H1 (cell line): Measurements from ENCODE around the gene OSTF1. TPM values are rescaled to one million over a fixed set of nuclear protein-coding genes. Genes with fewer than 3 reads are reported as not detected.

Experiments used
- CTCF ChIA-PET: fragments of 300-600 bp; sonication (Branson Sonifier 250); formaldehyde crosslinking; loops from one replicate; lab custom pipeline; 2021; ENCODE audit not compliant: partially characterized antibody; lab: Charles Lee
- POLR2A ChIA-PET: fragments of 300-600 bp; sonication (Branson Sonifier 250); formaldehyde crosslinking; loops from one replicate; lab custom pipeline; 2021; ENCODE audit warnings: inconsistent platforms; ENCODE audit not compliant: partially characterized antibody; lab: Charles Lee
- DNase-seq, 2 experiments: peaks; one replicate each; pipeline versions ENCODE4 v3.0.0 to v3.0.0-alpha.2; 2010 to 2022; ENCODE audit warnings: low spot score in 2 of 2, low read depth in 1 of 2, mixed read lengths in 1 of 2
- FAIRE-seq: peaks from 2 replicates; lab custom pipeline; 2011; peaks lifted over from hg19 to GRCh38; lab: Jason Lieb, UNC
- H2AFZ ChIP-seq: 2 replicates; pipeline ENCODE4 v1.8.1; 2012; ENCODE audit warnings: low read length, inconsistent platforms
- H2AK5ac ChIP-seq: 2 replicates; pipeline ENCODE4 v1.6.1; 2013; ENCODE audit warnings: low read depth, low read length
- H2BK120ac ChIP-seq: replicated peaks from 2 replicates; pipeline ENCODE3; 2013; ENCODE audit warnings: low read depth, low read length, inconsistent platforms
- H2BK12ac ChIP-seq: 2 replicates; pipeline ENCODE4 v1.6.1; 2013; ENCODE audit warnings: low read depth, low read length
- H2BK15ac ChIP-seq: 2 replicates; pipeline ENCODE4 v1.6.1; 2013; ENCODE audit warnings: low read length
- H2BK20ac ChIP-seq: 2 replicates; pipeline ENCODE4 v1.6.1; 2013; ENCODE audit warnings: low read length
- H2BK5ac ChIP-seq: 2 replicates; pipeline ENCODE4 v1.6.1; 2013; ENCODE audit warnings: low read depth, low read length
- H3K14ac ChIP-seq: 2 replicates; pipeline ENCODE4 v1.6.1; 2013; ENCODE audit warnings: inconsistent platforms; ENCODE audit not compliant: insufficient read length
- H3K18ac ChIP-seq: 2 replicates; pipeline ENCODE4 v1.6.1; 2013; ENCODE audit warnings: low read length; ENCODE audit errors: extremely low read depth
- H3K23ac ChIP-seq: 2 replicates; pipeline ENCODE4 v1.6.1; 2013; ENCODE audit warnings: inconsistent platforms; ENCODE audit not compliant: insufficient read length
- H3K23me2 ChIP-seq: 2 replicates; pipeline ENCODE4 v1.6.1; 2013; ENCODE audit warnings: low read depth, low read length
- H3K27ac ChIP-seq: 2 replicates; pipeline ENCODE4 v1.6.1; 2011; ENCODE audit warnings: low read depth, low read length, inconsistent platforms
- H3K27me3 ChIP-seq, 4 experiments: replicated peaks in 1 of 4; 1 replicate in 1 of 4; 2 replicates in 3 of 4; pipeline versions ENCODE4 v1.6.1 to v1.8.1; 2011 to 2013; ENCODE audit warnings: low read length in 3 of 4, mild to moderate bottlenecking in 3 of 4, inconsistent platforms in 2 of 4, mixed read lengths in 2 of 4, moderate library complexity in 1 of 4; ENCODE audit not compliant: control insufficient read depth in 3 of 4, insufficient read depth in 3 of 4; ENCODE audit errors: extremely low read depth in 1 of 4
- H3K36me3 ChIP-seq, 4 experiments: 2 replicates each; pipeline versions ENCODE4 v1.6.1 to v1.8.1; 2011 to 2013; ENCODE audit warnings: mild to moderate bottlenecking in 4 of 4, low read length in 3 of 4, moderate library complexity in 2 of 4, control low read depth in 1 of 4, inconsistent platforms in 1 of 4; ENCODE audit not compliant: insufficient read depth in 4 of 4, control insufficient read depth in 2 of 4
- H3K4ac ChIP-seq: replicated peaks from 2 replicates; pipeline ENCODE3; 2013; ENCODE audit warnings: low read length, low read depth, mixed read lengths, inconsistent platforms; ENCODE audit not compliant: insufficient read length
- H3K4me1 ChIP-seq, 4 experiments: replicated peaks in 1 of 4; 1 replicate in 1 of 4; 2 replicates in 3 of 4; pipeline versions ENCODE4 v1.6.1 to v1.8.1; 2011 to 2013; ENCODE audit warnings: low read length in 3 of 4, inconsistent platforms in 2 of 4, mixed read lengths in 1 of 4; ENCODE audit not compliant: insufficient read depth in 4 of 4, control insufficient read depth in 3 of 4
- H3K4me2 ChIP-seq, 2 experiments: 2 replicates each; pipeline versions ENCODE4 v1.6.1 to v1.8.1; 2011 to 2013; ENCODE audit warnings: low read depth in 2 of 2, low read length in 2 of 2, control low read depth in 1 of 2, inconsistent platforms in 1 of 2, mild to moderate bottlenecking in 1 of 2; ENCODE audit not compliant: insufficient read depth in 1 of 2
- H3K4me3 ChIP-seq, 4 experiments: fragments of 200-600, 300-600 bp in 1 of 4; sonication (generic), shearing (Covaris generic), sonication (Bioruptor Twin) in 1 of 4; 2 replicates each; pipeline versions ENCODE4 v1.5.1 to v1.8.1; 2011 to 2016; ENCODE audit warnings: low read length in 4 of 4, low read depth in 3 of 4, control low read depth in 2 of 4, inconsistent platforms in 2 of 4, mild to moderate bottlenecking in 2 of 4, mixed read lengths in 1 of 4, moderate library complexity in 1 of 4; ENCODE audit not compliant: insufficient read depth in 2 of 4; ENCODE audit errors: extremely low read depth in 1 of 4
- H3K56ac ChIP-seq: replicated peaks from 2 replicates; pipeline ENCODE3; 2013; ENCODE audit warnings: low read depth, mild to moderate bottlenecking, mixed read lengths, low read length, inconsistent platforms; ENCODE audit not compliant: insufficient read length
- H3K79me1 ChIP-seq: 2 replicates; pipeline ENCODE4 v1.6.1; 2013; ENCODE audit warnings: low read depth, low read length, control low read depth
- H3K79me2 ChIP-seq, 2 experiments: 2 replicates each; pipeline versions ENCODE4 v1.6.1 to v1.8.1; 2012 to 2013; ENCODE audit warnings: low read length in 2 of 2, mild to moderate bottlenecking in 2 of 2, inconsistent platforms in 1 of 2; ENCODE audit not compliant: insufficient read depth in 2 of 2, control insufficient read depth in 1 of 2
- H3K9ac ChIP-seq, 4 experiments: replicated peaks in 1 of 4; 1 replicate in 1 of 4; 2 replicates in 3 of 4; pipeline versions ENCODE4 v1.6.1 to v1.8.1; 2011 to 2013; ENCODE audit warnings: low read depth in 3 of 4, low read length in 3 of 4, control low read depth in 2 of 4, mild to moderate bottlenecking in 2 of 4, moderate library complexity in 2 of 4, inconsistent platforms in 1 of 4; ENCODE audit errors: extremely low read depth in 1 of 4
- H3K9me3 ChIP-seq, 2 experiments: 2 replicates each; pipeline versions ENCODE4 v1.6.1 to v1.8.1; 2012 to 2013; ENCODE audit warnings: mild to moderate bottlenecking in 2 of 2, moderate library complexity in 2 of 2, control low read depth in 1 of 2, inconsistent platforms in 1 of 2, low read depth in 1 of 2, low read length in 1 of 2, mixed read lengths in 1 of 2; ENCODE audit not compliant: insufficient read depth in 2 of 2
- H4K20me1 ChIP-seq, 2 experiments: replicated peaks in 1 of 2; 2 replicates each; pipeline versions ENCODE3 to v1.8.1; 2011 to 2013; ENCODE audit warnings: inconsistent platforms in 2 of 2, low read length in 2 of 2, mild to moderate bottlenecking in 1 of 2; ENCODE audit not compliant: insufficient read depth in 2 of 2, control insufficient read depth in 1 of 2
- H4K5ac ChIP-seq: 2 replicates; pipeline ENCODE4 v1.6.1; 2013; ENCODE audit warnings: low read length, low read depth, mixed read lengths, inconsistent platforms; ENCODE audit not compliant: insufficient read length
- H4K8ac ChIP-seq: 2 replicates; pipeline ENCODE4 v1.8.0; 2013; ENCODE audit warnings: mild to moderate bottlenecking, moderate library complexity, low read length, inconsistent platforms; ENCODE audit not compliant: insufficient read depth; ENCODE audit errors: extremely low read depth
- H4K91ac ChIP-seq: replicated peaks from 2 replicates; pipeline ENCODE3; 2013; ENCODE audit warnings: low read length, mixed read lengths, inconsistent platforms; ENCODE audit not compliant: insufficient read length
- ATF2 ChIP-seq: IDR thresholded peaks from 2 replicates; pipeline ENCODE4 v1.6.1; 2012; ENCODE audit warnings: low read length, inconsistent platforms
- BRCA1 ChIP-seq: IDR thresholded peaks from 2 replicates; pipeline ENCODE4 v1.6.1; 2012; ENCODE audit warnings: low read depth, low read length, improper control_type of control experiment
- CBX8 ChIP-seq: fragments of 300-800, 300-1000 bp; sonication (generic); IDR thresholded peaks from 2 replicates; pipeline ENCODE4 v1.7.1; 2016; ENCODE audit warnings: low read depth, low read length, borderline replicate concordance
- EGR1 ChIP-seq: IDR thresholded peaks from 2 replicates; pipeline ENCODE4 v1.6.1; 2011; ENCODE audit warnings: low read depth, low read length, borderline replicate concordance
- HDAC6 ChIP-seq: IDR thresholded peaks from one replicate; pipeline ENCODE4 v1.7.1; 2012; ENCODE audit warnings: low read depth, mild to moderate bottlenecking, inconsistent platforms, low read length, moderate library complexity
- MAFK ChIP-seq: IDR thresholded peaks from 2 replicates; pipeline ENCODE4 v1.6.1; 2012; ENCODE audit warnings: low read depth, mild to moderate bottlenecking, improper control_type of control experiment, low read length
- NRF1 ChIP-seq: IDR thresholded peaks from 2 replicates; pipeline ENCODE4 v1.6.1; 2011; ENCODE audit warnings: mild to moderate bottlenecking, low read depth, low read length, improper control_type of control experiment
- POU5F1 ChIP-seq: IDR thresholded peaks from 2 replicates; pipeline ENCODE4 v1.6.1; 2011; ENCODE audit warnings: low read depth, mild to moderate bottlenecking, low read length, moderate library complexity
- RAD21 ChIP-seq, 2 experiments: IDR thresholded peaks in 1 of 2; conservative IDR thresholded peaks in 1 of 2; 2 replicates each; pipeline ENCODE4 v1.6.1; 2011; ENCODE audit warnings: low read depth in 2 of 2, low read length in 2 of 2, improper control_type of control experiment in 1 of 2, inconsistent platforms in 1 of 2, mild to moderate bottlenecking in 1 of 2, moderate library complexity in 1 of 2
- SRF ChIP-seq: IDR thresholded peaks from 2 replicates; pipeline ENCODE4 v1.6.1; 2011; ENCODE audit warnings: mild to moderate bottlenecking, low read depth, low read length, moderate library complexity
- YY1 ChIP-seq: IDR thresholded peaks from 2 replicates; pipeline ENCODE4 v1.6.1; 2011; ENCODE audit warnings: low read depth, mild to moderate bottlenecking, low read length
- WGBS, 2 experiments: shearing (Covaris generic) in 1 of 2; methylation state at CpG; one replicate each; pipeline versions ENCODE4 v1.1.6 to v1.1.7; 2013 to 2015; ENCODE audit warnings: low lambda C conversion rate in 2 of 2, mixed read lengths in 2 of 2, inconsistent platforms in 1 of 2, low coverage in 1 of 2, missing lambda C conversion rate in 1 of 2; ENCODE audit not compliant: insufficient replicate concordance in 2 of 2, insufficient coverage in 1 of 2, insufficient read length in 1 of 2; ENCODE audit errors: extremely low coverage in 1 of 2, missing lambda C conversion rate in 1 of 2; 5-methylcytosine and 5-hydroxymethylcytosine counted together
- polyA plus RNA-seq, 7 experiments: library from polyadenylated mRNA; depleted of rRNA in 3 of 7; stranded (reverse) in 5 of 7; unstranded in 2 of 7; fragments of >200 nt in 5 of 7; fragments of 200-250 nt in 2 of 7; gene quantifications; 1 replicate in 5 of 7; 2 replicates in 1 of 7; 4 replicates in 1 of 7; pipeline versions ENCODE4 v1.2.1 to v1.2.3, GENCODE V29; 2011 to 2013; ENCODE audit warnings: missing spikeins in 2 of 7, mixed read lengths in 2 of 7
- total RNA-seq: library from RNA; stranded (reverse); fragmentation: NEBNext Ultra II Directional; extraction: Animal tissue kit (Norgen Biotek cat#: 25700); gene quantifications from 2 replicates; pipeline ENCODE4 v1.2.1, GENCODE V29; 2021

The OSTF1 gene
- total and polyA plus RNA-seq, 2 of the 8 experiments (the other 6 are each of a cell fraction or from before 2014, with no cell fraction given) = 5.0 to 18.9 TPM

- H4K8ac ChIP-seq = no peak overlapping the region
- FAIRE-seq (no peak), DNase-seq (no peak)
- ChIA-PET CTCF (interaction anchor here (0.9 to 3.3 kb wide), 12 partner anchors 10 to 783 kb away, joined by 3 to 12 read pairs (median 4); partner anchors contain the start of gene C9orf40), POLR2A (interaction anchor here (0.9 kb wide), 1 partner anchor 9 kb away, joined by 3 read pairs; no protein-coding TSS in a partner anchor)
- no peak overlapping the region for H3K23ac ChIP-seq
- H3K9ac ChIP-seq = no peak overlapping the region
- no peaks in the 10 kb centered on the region for H3K23me2 ChIP-seq
- H3K36me3 ChIP-seq = no peaks in the 10 kb centered on the region
- peak overlapping the region; percentile 20 for H4K91ac ChIP-seq
- H4K20me1 ChIP-seq = no peaks in the 10 kb centered on the region
- H3K18ac ChIP-seq = no peak overlapping the region
- no peaks in the 10 kb centered on the region for H3K79me2 ChIP-seq
- no peak overlapping the region for H3K27ac ChIP-seq
- no peak overlapping the region for H2BK120ac ChIP-seq
- no peak overlapping the region for H3K56ac ChIP-seq
- H3K79me1 ChIP-seq = no peaks in the 10 kb centered on the region
- WGBS, 2 experiments = 85% methylated on average over 2 of the region's 2 CpGs; no CpG with 5 or more reads in 1 of the 2 experiments
- no peak overlapping the region for H2BK20ac ChIP-seq
- H3K14ac ChIP-seq = no peak overlapping the region
- no peak overlapping the region for H3K4ac ChIP-seq
- H2BK12ac ChIP-seq = no peak overlapping the region
- no peaks in the 10 kb centered on the region for H3K27me3 ChIP-seq
- H3K4me2 ChIP-seq = no peak overlapping the region
- no peak overlapping the region for H2AFZ ChIP-seq
- H3K4me3 ChIP-seq = no peak overlapping the region
- no peak overlapping the region for H2BK15ac ChIP-seq
- H4K5ac ChIP-seq = no peak overlapping the region
- H3K4me1 ChIP-seq = no peaks in the 10 kb centered on the region; a peak in 1 of 7 replicates
- no peak overlapping the region for H2BK5ac ChIP-seq
- H3K9me3 ChIP-seq = no peaks in the 10 kb centered on the region
- H2AK5ac ChIP-seq = no peak overlapping the region
- no peak for TF ChIP-seq YY1
- no peak for TF ChIP-seq ATF2
- no peak for TF ChIP-seq RAD21 (IDR thresholded peaks at IDR 0.05 in 1 of 2, conservative IDR thresholded peaks at IDR 0.05 in 1 of 2; ENCODE audit: low read depth in 2 of 2, low read length in 2 of 2)
- no peak for TF ChIP-seq CBX8
- no peak for TF ChIP-seq SRF
- TF ChIP-seq HDAC6 = no peak
- TF ChIP-seq EGR1 = no peak
- TF ChIP-seq MAFK = no peak
- no peak for TF ChIP-seq BRCA1
- no peak for TF ChIP-seq NRF1
- no peak for TF ChIP-seq POU5F1
Measured at GRCh38 chr9:75064307-75065025, 23.8 kb upstream of the OSTF1 start.
